ENCODE measurements around the gene KRTAP20-2.

DNA sequence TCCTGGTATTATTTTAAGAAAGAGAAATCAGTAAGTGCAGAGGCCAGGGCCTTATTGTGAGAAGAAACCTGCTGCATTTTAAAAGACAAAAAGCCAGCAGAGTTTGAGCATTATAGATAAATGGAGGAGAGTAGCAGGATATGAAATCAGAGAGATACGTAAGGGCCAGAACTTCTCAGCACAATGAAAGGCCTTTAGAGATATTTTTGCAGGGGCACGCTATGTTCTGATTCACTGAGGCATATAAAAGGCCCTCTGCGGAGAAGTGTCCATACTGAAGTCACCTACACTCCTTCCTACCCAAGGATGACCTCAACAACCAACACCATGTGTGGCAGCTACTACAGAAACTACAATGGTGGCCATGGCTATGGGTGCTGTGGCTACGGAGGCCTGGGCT is 42.9 kb upstream of the KRTAP20-2 start, which contains the start of gene KRTAP6-3:
- TF ChIP-seq CTCF (IDR thresholded peaks at IDR 0.05) (no peak), POLR2A (IDR thresholded peaks at IDR 0.05) (no peak)

All from lower leg skin (tissue), 3 donors.